ENCODE results near the gene SPATC1L. TPM values are rescaled to one million over a fixed set of nuclear protein-coding genes. Genes with fewer than 3 reads are reported as not detected.
"Not testable (repeated sequence)": the region's sequence is repeated elsewhere in the genome, so short reads cannot be mapped to it uniquely, and the experiment has no call there.

SPATC1L gene
- total RNA-seq, 1 experiment from 2014 or later: 16.7 TPM

GRCh38 chr21:46223661-46224060 is 39.4 kb upstream of the SPATC1L start:
- not testable (repeated sequence) for H2AFZ ChIP-seq (ENCODE audit: low read length); H3K36me3 ChIP-seq (ENCODE audit: insufficient read depth, low read length); H3K27me3 ChIP-seq (ENCODE audit: low read length); H3K9me2 ChIP-seq (replicated peaks; ENCODE audit: insufficient read depth, low read length); H3K9ac ChIP-seq (ENCODE audit: low read length); H3K27ac ChIP-seq (ENCODE audit: low read length); H3K4me2 ChIP-seq (ENCODE audit: low read depth, low read length, poor library complexity, severe bottlenecking); H4K20me1 ChIP-seq (ENCODE audit: insufficient read depth, low read depth, low read length); H3K9me3 ChIP-seq (ENCODE audit: low read length); DNase-seq; H3K4me3 ChIP-seq (ENCODE audit: low read length)
- Histone ChIP-seq H3K4me1 (ENCODE audit: low read length) (peaks cover 21% of the 10 kb centered on the region), H3K79me2 (ENCODE audit: low read length) (peaks cover 55% of the 10 kb centered on the region)

GRCh38 chr21:46223217-46223616 is 39.0 kb upstream of the SPATC1L start:
- no peak for DNase-seq
- H4K20me1 ChIP-seq (ENCODE audit: insufficient read depth, low read depth, low read length): no peaks in the 10 kb centered on the region; the same call in 1 of the 2 replicates
- H3K79me2 ChIP-seq (ENCODE audit: low read length): peaks cover 53% of the 10 kb centered on the region
- no peak overlapping the region for H2AFZ ChIP-seq (ENCODE audit: low read length)
- no peaks in the 10 kb centered on the region for H3K9me3 ChIP-seq (ENCODE audit: low read length)
- no peak overlapping the region for H3K9ac ChIP-seq (ENCODE audit: low read length)
- H3K4me2 ChIP-seq (ENCODE audit: low read depth, low read length, poor library complexity, severe bottlenecking): no peak overlapping the region
- H3K4me1 ChIP-seq (ENCODE audit: low read length): peaks cover 21% of the 10 kb centered on the region
- no peak overlapping the region for H3K27ac ChIP-seq (ENCODE audit: low read length)
- H3K9me2 ChIP-seq (replicated peaks; ENCODE audit: insufficient read depth, low read length): no peaks in the 10 kb centered on the region
- peaks cover 6% of the 10 kb centered on the region; the same call in 1 of the 2 replicates for H3K36me3 ChIP-seq (ENCODE audit: insufficient read depth, low read length)
- no peak overlapping the region for H3K4me3 ChIP-seq (ENCODE audit: low read length)
- H3K27me3 ChIP-seq (ENCODE audit: low read length): no peaks in the 10 kb centered on the region

GRCh38 chr21:46222436-46223116 is 38.3 kb upstream of the SPATC1L start:
- DNase-seq: no peak
- Histone ChIP-seq H3K27ac (ENCODE audit: low read length) (no peak overlapping the region), H3K27me3 (ENCODE audit: low read length) (no peaks in the 10 kb centered on the region), H4K20me1 (ENCODE audit: insufficient read depth, low read depth, low read length) (no peaks in the 10 kb centered on the region; the same call in 1 of the 2 replicates), H3K36me3 (ENCODE audit: insufficient read depth, low read length) (peaks cover 6% of the 10 kb centered on the region; the same call in 1 of the 2 replicates), H3K9me3 (ENCODE audit: low read length) (no peaks in the 10 kb centered on the region), H3K9me2 (replicated peaks; ENCODE audit: insufficient read depth, low read length) (no peaks in the 10 kb centered on the region), H3K4me2 (ENCODE audit: low read depth, low read length, poor library complexity, severe bottlenecking) (no peak overlapping the region), H2AFZ (ENCODE audit: low read length) (no peak overlapping the region), H3K4me3 (ENCODE audit: low read length) (no peak overlapping the region), H3K9ac (ENCODE audit: low read length) (no peak overlapping the region), H3K79me2 (ENCODE audit: low read length) (peaks cover 46% of the 10 kb centered on the region), H3K4me1 (ENCODE audit: low read length) (peaks cover 18% of the 10 kb centered on the region)

GRCh38 chr21:46221664-46222435 is 37.6 kb upstream of the SPATC1L start:
- no peaks in the 10 kb centered on the region for H3K9me2 ChIP-seq (replicated peaks; ENCODE audit: insufficient read depth, low read length)
- H4K20me1 ChIP-seq (ENCODE audit: insufficient read depth, low read depth, low read length): no peaks in the 10 kb centered on the region
- H3K4me1 ChIP-seq (ENCODE audit: low read length): peaks cover 11% of the 10 kb centered on the region
- no peak for DNase-seq
- no peaks in the 10 kb centered on the region for H3K9me3 ChIP-seq (ENCODE audit: low read length)
- H3K9ac ChIP-seq (ENCODE audit: low read length): no peak overlapping the region
- no peak overlapping the region for H2AFZ ChIP-seq (ENCODE audit: low read length)
- H3K4me2 ChIP-seq (ENCODE audit: low read depth, low read length, poor library complexity, severe bottlenecking): no peak overlapping the region
- no peak overlapping the region for H3K4me3 ChIP-seq (ENCODE audit: low read length)
- no peaks in the 10 kb centered on the region for H3K27me3 ChIP-seq (ENCODE audit: low read length)
- peaks cover 40% of the 10 kb centered on the region for H3K79me2 ChIP-seq (ENCODE audit: low read length)
- H3K36me3 ChIP-seq (ENCODE audit: insufficient read depth, low read length): peaks cover 6% of the 10 kb centered on the region; the same call in 1 of the 2 replicates
- no peak overlapping the region for H3K27ac ChIP-seq (ENCODE audit: low read length)

GRCh38 chr21:46220847-46221246 is 36.6 kb upstream of the SPATC1L start:
- Histone ChIP-seq H3K9me2 (replicated peaks; ENCODE audit: insufficient read depth, low read length) (no peaks in the 10 kb centered on the region), H3K27ac (ENCODE audit: low read length) (no peak overlapping the region), H2AFZ (ENCODE audit: low read length) (no peak overlapping the region), H3K9ac (ENCODE audit: low read length) (no peak overlapping the region), H3K4me1 (ENCODE audit: low read length) (peaks cover under 1% of the 10 kb centered on the region), H3K4me3 (ENCODE audit: low read length) (no peak overlapping the region), H3K79me2 (ENCODE audit: low read length) (peaks cover 30% of the 10 kb centered on the region), H3K4me2 (ENCODE audit: low read depth, low read length, poor library complexity, severe bottlenecking) (no peak overlapping the region), H3K36me3 (ENCODE audit: insufficient read depth, low read length) (no peaks in the 10 kb centered on the region; the same call in 1 of the 2 replicates), H3K27me3 (ENCODE audit: low read length) (no peaks in the 10 kb centered on the region), H4K20me1 (ENCODE audit: insufficient read depth, low read depth, low read length) (no peaks in the 10 kb centered on the region), H3K9me3 (ENCODE audit: low read length) (no peaks in the 10 kb centered on the region)
- no peak for DNase-seq

- no peak overlapping the region for H2AFZ ChIP-seq (ENCODE audit: low read length)
- no peak overlapping the region for H3K4me2 ChIP-seq (ENCODE audit: low read depth, low read length, poor library complexity, severe bottlenecking)
- H4K20me1 ChIP-seq (ENCODE audit: insufficient read depth, low read depth, low read length): no peaks in the 10 kb centered on the region
- H3K27me3 ChIP-seq (ENCODE audit: low read length): no peaks in the 10 kb centered on the region
- peaks cover 25% of the 10 kb centered on the region for H3K79me2 ChIP-seq (ENCODE audit: low read length)
- no peak overlapping the region for H3K4me3 ChIP-seq (ENCODE audit: low read length)
- no peaks in the 10 kb centered on the region for H3K9me2 ChIP-seq (replicated peaks; ENCODE audit: insufficient read depth, low read length)
- H3K9me3 ChIP-seq (ENCODE audit: low read length): no peaks in the 10 kb centered on the region
- no peaks in the 10 kb centered on the region; the same call in 1 of the 2 replicates for H3K36me3 ChIP-seq (ENCODE audit: insufficient read depth, low read length)
- H3K9ac ChIP-seq (ENCODE audit: low read length): no peak overlapping the region
- H3K4me1 ChIP-seq (ENCODE audit: low read length): no peaks in the 10 kb centered on the region
- H3K27ac ChIP-seq (ENCODE audit: low read length): no peak overlapping the region
- no peak for DNase-seq
Measured at GRCh38 chr21:46220275-46220810, 36.1 kb upstream of the SPATC1L start.

- Histone ChIP-seq H3K36me3 (ENCODE audit: insufficient read depth, low read length) (no peaks in the 10 kb centered on the region; the same call in 1 of the 2 replicates), H3K4me2 (ENCODE audit: low read depth, low read length, poor library complexity, severe bottlenecking) (no peak overlapping the region), H3K9ac (ENCODE audit: low read length) (no peak overlapping the region), H3K79me2 (ENCODE audit: low read length) (peaks cover 20% of the 10 kb centered on the region), H3K27ac (ENCODE audit: low read length) (no peak overlapping the region), H2AFZ (ENCODE audit: low read length) (no peak overlapping the region), H4K20me1 (ENCODE audit: insufficient read depth, low read depth, low read length) (no peaks in the 10 kb centered on the region), H3K4me1 (ENCODE audit: low read length) (no peaks in the 10 kb centered on the region), H3K9me2 (replicated peaks; ENCODE audit: insufficient read depth, low read length) (no peaks in the 10 kb centered on the region), H3K9me3 (ENCODE audit: low read length) (no peaks in the 10 kb centered on the region), H3K27me3 (ENCODE audit: low read length) (no peaks in the 10 kb centered on the region), H3K4me3 (ENCODE audit: low read length) (no peak overlapping the region)
- DNase-seq: no peak
Measured at GRCh38 chr21:46219591-46220239, 35.5 kb upstream of the SPATC1L start.
